SJCRH30 (cell line): Measurements from ENCODE around the gene CPLANE1. TPM values are rescaled to one million over a fixed set of nuclear protein-coding genes. Genes with fewer than 3 reads are reported as not detected.
"Not testable (repeated sequence)": the region's sequence is repeated elsewhere in the genome, so short reads cannot be mapped to it uniquely, and the experiment has no call there.

Experiments used
- DNase-seq, 2 experiments: peaks; one replicate each; pipeline ENCODE4 v3.0.0-alpha.2; 2015 to 2020
- H3K27ac ChIP-seq: fragments of 250-450 bp; sonication (Bioruptor Pico); 2 replicates; pipeline ENCODE4 v1.5.1; 2020; ENCODE audit warnings: mild to moderate bottlenecking, moderate library complexity
- H3K27me3 ChIP-seq: fragments of 250-450 bp; sonication (Bioruptor Pico); 2 replicates; pipeline ENCODE4 v1.5.1; 2020; ENCODE audit warnings: mild to moderate bottlenecking, moderate library complexity
- H3K36me3 ChIP-seq: fragments of 250-450 bp; sonication (Bioruptor Pico); 2 replicates; pipeline ENCODE4 v1.5.1; 2020; ENCODE audit warnings: mild to moderate bottlenecking, moderate library complexity
- H3K4me1 ChIP-seq: fragments of 250-450 bp; sonication (Bioruptor Pico); 2 replicates; pipeline ENCODE4 v1.5.1; 2020; ENCODE audit warnings: mild to moderate bottlenecking, moderate library complexity
- H3K4me3 ChIP-seq: fragments of 250-450 bp; sonication (Bioruptor Pico); 2 replicates; pipeline ENCODE4 v1.5.1; 2020; ENCODE audit warnings: mild to moderate bottlenecking, moderate library complexity
- H3K9me3 ChIP-seq: fragments of 250-450 bp; sonication (Bioruptor Pico); replicated peaks from 2 replicates; pipeline ENCODE4 v1.5.1; 2020; ENCODE audit warnings: mild to moderate bottlenecking, moderate library complexity
- total RNA-seq: library from RNA; depleted of rRNA; stranded (reverse); fragments of >200 nt; shearing (Covaris generic); gene quantifications from 2 replicates; pipeline ENCODE4 v1.2.3, GENCODE V29; 2014

CPLANE1 gene
- total RNA-seq, 1 experiment from 2014 or later, result 34.2 TPM

- no peak overlapping the region for H3K27ac ChIP-seq
Observed at GRCh38 chr5:37189355-37189754, 59.8 kb downstream of the CPLANE1 start.

DNA sequence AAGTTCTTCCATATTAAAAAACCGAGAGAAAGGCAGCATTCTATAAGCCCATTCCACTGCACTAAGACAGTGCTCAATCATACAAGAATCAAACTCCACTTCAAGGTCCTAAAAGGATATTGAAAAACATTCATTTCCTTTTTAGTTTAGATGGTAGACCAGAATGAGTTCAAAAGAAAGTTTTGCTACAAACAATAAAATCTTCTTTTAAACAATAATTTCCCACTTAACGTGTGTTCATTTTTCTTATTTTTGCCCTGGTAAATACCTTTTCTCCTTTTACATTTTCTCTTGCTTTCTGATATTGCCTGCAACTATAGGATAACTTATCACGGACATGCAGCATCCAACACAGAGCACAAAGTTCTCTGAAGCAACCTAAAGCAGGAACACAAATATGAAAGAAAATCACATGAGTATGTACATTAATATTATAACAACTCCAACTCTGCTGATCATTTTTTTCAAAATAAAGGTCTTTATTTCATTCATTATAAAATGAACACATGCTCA, 61.7 kb downstream of the CPLANE1 start:
- Histone ChIP-seq H3K36me3 (peaks cover 41% of the 10 kb centered on the region), H3K4me1 (no peaks in the 10 kb centered on the region), H3K4me3 (no peak overlapping the region), H3K27ac (no peak overlapping the region), H3K9me3 (no peaks in the 10 kb centered on the region), H3K27me3 (no peaks in the 10 kb centered on the region)
- DNase-seq, result no peak

More at GRCh38 chr5:37189355-37189754, 59.8 kb downstream of the CPLANE1 start:
- H3K36me3 ChIP-seq, result peaks cover 43% of the 10 kb centered on the region
- H3K4me1 ChIP-seq, result no peaks in the 10 kb centered on the region
- DNase-seq, result no peak
- H3K9me3 ChIP-seq, result no peaks in the 10 kb centered on the region
- no peaks in the 10 kb centered on the region for H3K27me3 ChIP-seq
- H3K4me3 ChIP-seq, result no peak overlapping the region

DNA sequence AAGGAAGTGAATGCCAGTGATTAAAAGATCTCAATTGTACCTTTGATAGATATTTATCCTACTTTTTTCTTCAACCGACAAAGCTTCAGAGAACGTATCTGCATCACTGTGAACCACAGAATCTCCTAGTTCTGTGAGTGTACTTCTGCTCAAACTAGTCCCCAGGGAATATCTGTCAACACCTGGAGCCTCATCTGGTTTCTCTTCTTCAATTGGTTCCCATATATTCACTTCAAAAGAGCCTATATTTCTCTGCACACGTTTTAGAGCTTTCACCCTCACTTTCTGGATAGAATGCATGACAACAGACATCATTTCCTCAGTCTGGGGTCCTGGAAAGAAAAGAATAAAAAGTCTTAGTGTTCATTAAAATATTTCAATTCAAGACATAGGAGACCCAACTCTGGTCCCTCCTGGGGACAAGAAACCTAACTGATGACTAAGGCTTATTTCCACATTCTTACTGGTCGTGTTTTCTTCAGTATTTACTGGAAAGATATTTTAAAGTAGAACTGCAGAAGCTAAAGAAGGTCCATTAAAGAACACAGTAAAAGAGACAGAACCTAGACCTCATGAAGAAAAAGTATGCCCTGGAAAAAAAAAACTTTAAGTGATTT, 64.3 kb downstream of the CPLANE1 start:
- no peak overlapping the region for H3K4me3 ChIP-seq
- H3K27ac ChIP-seq, result no peak overlapping the region
- H3K9me3 ChIP-seq, result no peaks in the 10 kb centered on the region
- H3K27me3 ChIP-seq, result no peaks in the 10 kb centered on the region
- H3K36me3 ChIP-seq, result peaks cover 43% of the 10 kb centered on the region
- H3K4me1 ChIP-seq, result no peaks in the 10 kb centered on the region
- no peak for DNase-seq

DNA sequence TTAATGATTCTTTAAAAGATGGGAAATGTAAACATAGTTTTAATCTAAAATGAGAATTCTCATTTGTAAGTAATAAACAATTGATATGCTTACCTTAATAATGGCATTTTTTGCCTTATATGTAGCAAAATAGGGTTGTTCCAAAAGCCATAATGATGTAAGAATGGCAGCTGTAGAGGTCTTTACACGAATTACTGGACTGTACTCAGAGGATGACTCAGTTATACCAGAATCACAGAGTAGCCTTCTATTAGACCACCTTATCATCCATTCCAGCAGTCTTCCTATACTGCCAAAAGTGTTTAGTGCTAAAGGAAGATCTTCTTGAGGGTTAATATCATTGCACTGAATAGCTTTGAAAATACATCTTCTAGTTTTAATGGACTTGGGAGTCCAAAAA, 66.5 kb downstream of the CPLANE1 start:
- H3K4me3 ChIP-seq, result no peak overlapping the region
- H3K4me1 ChIP-seq, result no peaks in the 10 kb centered on the region
- no peak overlapping the region for H3K27ac ChIP-seq
- H3K36me3 ChIP-seq, result peaks cover 47% of the 10 kb centered on the region
- no peaks in the 10 kb centered on the region for H3K27me3 ChIP-seq
- DNase-seq, result no peak
- H3K9me3 ChIP-seq, result no peaks in the 10 kb centered on the region

DNA sequence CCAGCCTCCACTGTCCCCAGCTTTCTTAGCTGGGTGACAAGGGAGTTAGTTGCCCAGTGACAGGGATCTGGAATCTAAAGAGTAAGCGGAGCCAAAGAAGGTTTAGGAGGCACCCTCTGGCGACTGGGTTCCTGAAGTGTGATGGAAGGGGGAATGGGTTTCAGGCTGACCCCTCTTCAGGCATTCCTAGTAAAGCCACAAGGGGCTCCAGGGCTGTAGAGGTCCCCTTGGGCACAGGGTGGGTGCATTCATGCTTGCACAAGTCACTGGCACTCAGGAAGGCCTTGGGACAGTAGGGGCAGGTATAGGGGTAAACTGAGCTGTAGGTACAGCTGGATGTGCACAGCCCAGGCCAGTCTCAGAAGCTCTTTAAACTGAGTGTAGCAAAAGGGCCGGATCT, 74.2 kb downstream of the CPLANE1 start:
- H3K27me3 ChIP-seq, result no peaks in the 10 kb centered on the region
- no peak overlapping the region for H3K27ac ChIP-seq
- H3K36me3 ChIP-seq, result peaks cover 55% of the 10 kb centered on the region
- no peak for DNase-seq
- no peaks in the 10 kb centered on the region for H3K4me1 ChIP-seq
- H3K4me3 ChIP-seq, result no peak overlapping the region
- no peaks in the 10 kb centered on the region for H3K9me3 ChIP-seq

- H3K27ac ChIP-seq, result no peak overlapping the region
- H3K9me3 ChIP-seq, result no peaks in the 10 kb centered on the region
- no peak overlapping the region for H3K4me3 ChIP-seq
- H3K4me1 ChIP-seq, result no peaks in the 10 kb centered on the region
- DNase-seq, result no peak
- peaks cover 71% of the 10 kb centered on the region for H3K36me3 ChIP-seq
- H3K27me3 ChIP-seq, result no peaks in the 10 kb centered on the region
Observed at GRCh38 chr5:37172957-37173356, 76.2 kb downstream of the CPLANE1 start.

- DNase-seq, result no peak
- Histone ChIP-seq H3K27me3 (no peaks in the 10 kb centered on the region), H3K4me3 (no peak overlapping the region), H3K9me3 (no peaks in the 10 kb centered on the region), H3K27ac (no peak overlapping the region), H3K4me1 (no peaks in the 10 kb centered on the region), H3K36me3 (peaks cover 73% of the 10 kb centered on the region)
Observed at GRCh38 chr5:37170856-37171255, 78.3 kb downstream of the CPLANE1 start.

GRCh38 chr5:37166197-37166596, 83.0 kb downstream of the CPLANE1 start:
- no peak overlapping the region for H3K4me3 ChIP-seq
- H3K36me3 ChIP-seq, result peaks cover 58% of the 10 kb centered on the region
- DNase-seq, result no peak
- 0 out of 2 replicates have a peak, but pooled peaks cover 2% of the 10 kb centered on the region for H3K9me3 ChIP-seq
- H3K27ac ChIP-seq, result no peak overlapping the region
- H3K27me3 ChIP-seq, result no peaks in the 10 kb centered on the region
- H3K4me1 ChIP-seq, result no peaks in the 10 kb centered on the region

DNA sequence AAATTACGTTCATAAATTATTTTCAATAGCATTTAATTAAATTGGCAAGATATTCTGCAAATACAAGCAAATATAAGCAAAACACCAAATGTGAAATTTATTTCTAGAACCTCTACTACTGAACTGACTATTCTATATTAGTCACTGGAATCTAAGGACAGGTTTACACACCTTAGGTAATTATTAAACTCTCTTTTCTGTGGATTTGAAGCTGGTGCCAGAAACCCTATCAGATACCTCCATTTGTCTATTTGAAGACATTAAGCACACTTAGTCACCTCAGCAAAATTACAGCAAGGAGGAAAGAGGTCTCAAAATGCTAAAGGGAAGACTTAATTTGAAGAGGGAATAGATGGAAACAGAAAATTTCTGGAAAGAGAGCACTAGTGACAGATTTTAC, 83.4 kb downstream of the CPLANE1 start:
- Histone ChIP-seq H3K27ac (no peak overlapping the region), H3K27me3 (no peaks in the 10 kb centered on the region), H3K9me3 (0 out of 2 replicates have a peak, but pooled peaks cover 2% of the 10 kb centered on the region), H3K36me3 (peaks cover 58% of the 10 kb centered on the region), H3K4me3 (no peak overlapping the region), H3K4me1 (no peaks in the 10 kb centered on the region)
- no peak for DNase-seq

DNA sequence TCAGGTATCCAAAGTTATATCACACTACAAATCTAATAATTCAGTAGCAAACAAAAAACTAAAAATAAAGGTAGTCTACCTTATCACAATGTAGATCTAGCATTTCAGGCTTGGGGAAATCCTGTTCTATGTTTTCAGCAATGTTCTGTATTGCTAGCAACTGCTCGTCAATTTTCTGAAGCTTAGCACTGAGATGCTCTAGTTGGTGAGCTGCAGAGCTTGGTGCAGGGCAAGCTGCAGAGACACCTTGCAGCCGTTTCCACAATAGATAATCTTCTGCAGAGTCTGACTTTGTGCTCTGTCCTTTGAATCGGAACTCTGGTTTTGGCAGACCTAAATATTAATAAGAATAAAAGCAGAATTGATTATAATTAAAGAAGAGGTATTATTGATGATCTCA, 95.5 kb downstream of the CPLANE1 start:
- peaks cover 57% of the 10 kb centered on the region for H3K36me3 ChIP-seq
- no peak for DNase-seq
- no peaks in the 10 kb centered on the region for H3K27me3 ChIP-seq
- H3K27ac ChIP-seq, result no peak overlapping the region
- no peak overlapping the region for H3K4me3 ChIP-seq
- H3K9me3 ChIP-seq, result no peaks in the 10 kb centered on the region
- no peaks in the 10 kb centered on the region for H3K4me1 ChIP-seq

GRCh38 chr5:37146896-37147295, 102.3 kb downstream of the CPLANE1 start:
- Histone ChIP-seq H3K27me3 (no peaks in the 10 kb centered on the region), H3K27ac (no peak overlapping the region), H3K4me3 (no peak overlapping the region), H3K4me1 (no peaks in the 10 kb centered on the region), H3K36me3 (peaks cover 52% of the 10 kb centered on the region), H3K9me3 (no peaks in the 10 kb centered on the region)
- DNase-seq, result no peak

GRCh38 chr5:37136694-37137093, 112.5 kb downstream of the CPLANE1 start:
- no peak for DNase-seq
- Histone ChIP-seq H3K9me3 (peaks cover 5% of the 10 kb centered on the region), H3K4me3 (no peak overlapping the region), H3K36me3 (peaks cover 75% of the 10 kb centered on the region), H3K27ac (no peak overlapping the region), H3K4me1 (no peaks in the 10 kb centered on the region), H3K27me3 (no peaks in the 10 kb centered on the region)

DNA sequence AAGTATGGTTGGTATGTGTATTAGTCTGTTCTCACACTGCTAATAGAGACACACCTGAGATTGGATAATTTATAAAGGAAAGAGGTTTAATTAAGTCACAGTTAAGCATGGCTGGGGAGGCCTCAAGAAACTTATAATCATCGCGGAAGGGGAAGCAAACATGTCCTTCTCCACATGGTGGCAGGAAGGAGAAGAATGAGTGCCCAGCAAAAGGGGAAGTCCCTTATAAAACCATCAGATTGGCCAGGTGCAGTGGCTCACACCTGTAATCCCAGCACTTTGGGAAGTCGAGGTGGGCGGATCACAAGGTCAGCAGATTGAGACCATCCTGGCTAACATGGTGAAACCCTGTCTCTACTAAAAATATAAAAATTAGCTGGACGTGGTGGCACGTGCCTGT, 113.9 kb downstream of the CPLANE1 start:
- DNase-seq, H3K4me3 ChIP-seq, H3K27me3 ChIP-seq, H3K27ac ChIP-seq, H3K9me3 ChIP-seq, H3K4me1 ChIP-seq: not testable (repeated sequence)
- H3K36me3 ChIP-seq, result peaks cover 63% of the 10 kb centered on the region

- Histone ChIP-seq H3K4me3 (no peak overlapping the region), H3K9me3 (peaks cover 5% of the 10 kb centered on the region), H3K36me3 (peaks cover 57% of the 10 kb centered on the region), H3K4me1 (no peaks in the 10 kb centered on the region), H3K27me3 (no peaks in the 10 kb centered on the region), H3K27ac (no peak overlapping the region)
- DNase-seq, result peak in 1 of 2 experiments; percentile 9
Observed at GRCh38 chr5:37133939-37134338, 115.2 kb downstream of the CPLANE1 start.

DNA sequence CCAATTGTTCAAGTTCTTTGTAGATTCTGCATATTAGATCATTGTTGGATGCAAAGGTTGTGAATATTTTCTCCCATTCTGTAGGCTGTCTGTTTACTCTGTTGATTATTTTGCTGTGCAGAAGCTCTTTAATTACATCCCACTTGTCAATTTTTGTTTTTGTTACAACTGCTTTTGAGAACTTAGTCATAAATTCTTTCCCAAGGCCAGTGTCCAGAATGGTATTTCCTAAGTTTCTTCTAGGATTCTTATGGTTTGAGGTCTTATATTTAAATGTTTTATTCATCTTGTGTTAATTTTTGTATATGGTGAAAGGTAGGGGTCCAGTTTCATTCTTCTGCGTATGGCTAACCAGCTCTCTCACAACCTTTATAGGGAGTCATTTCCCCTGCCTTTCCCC, 116.5 kb downstream of the CPLANE1 start:
- H3K4me1 ChIP-seq, result no peaks in the 10 kb centered on the region
- peaks cover 46% of the 10 kb centered on the region for H3K36me3 ChIP-seq
- no peaks in the 10 kb centered on the region for H3K27me3 ChIP-seq
- no peak overlapping the region for H3K4me3 ChIP-seq
- no peak for DNase-seq
- H3K27ac ChIP-seq, result no peak overlapping the region
- H3K9me3 ChIP-seq, result no peaks in the 10 kb centered on the region

- H3K27ac ChIP-seq, result no peak overlapping the region
- H3K4me3 ChIP-seq, result no peak overlapping the region
- no peaks in the 10 kb centered on the region for H3K4me1 ChIP-seq
- H3K36me3 ChIP-seq, result peaks cover 36% of the 10 kb centered on the region
- no peaks in the 10 kb centered on the region for H3K27me3 ChIP-seq
- no peak for DNase-seq
- no peaks in the 10 kb centered on the region for H3K9me3 ChIP-seq
Observed at GRCh38 chr5:37121465-37121864, 127.7 kb downstream of the CPLANE1 start.
